AG04450 (cell line): ENCODE data around the gene ADAMTS18. TPM values are rescaled to one million over a fixed set of nuclear protein-coding genes. Genes with fewer than 3 reads are reported as not detected.

Experiments
- CTCF ChIA-PET: fragments of 300-600, 350-600 bp; formaldehyde crosslinking; extraction: SDS; loops from one replicate; lab custom pipeline; 2022; ENCODE audit warnings: antibody characterized with exemption, inconsistent platforms; lab: Charles Lee
- POLR2A ChIA-PET: fragments of 350-600 bp; formaldehyde crosslinking; extraction: SDS; loops from one replicate; lab custom pipeline; 2021; ENCODE audit warnings: antibody characterized with exemption, inconsistent platforms; lab: Yijun Ruan, JAX
- DNase-seq: peaks from one replicate; pipeline ENCODE4 v3.0.0-alpha.2; 2011; ENCODE audit warnings: low read depth, low spot score
- H3K27ac ChIP-seq: one replicate; pipeline ENCODE4 v1.5.1; 2012; ENCODE audit warnings: low read depth, low read length, control low read depth
- H3K27me3 ChIP-seq: one replicate; pipeline ENCODE4 v1.6.0; 2012; ENCODE audit warnings: low read length; ENCODE audit not compliant: control insufficient read depth, insufficient read depth
- H3K4me3 ChIP-seq: 2 replicates; pipeline ENCODE4 v1.5.1; 2011; ENCODE audit warnings: mild to moderate bottlenecking, low read depth, low read length, control low read depth
- H3K9me3 ChIP-seq: 2 replicates; pipeline ENCODE4 v1.5.1; 2012; ENCODE audit warnings: low read length; ENCODE audit not compliant: control insufficient read depth, insufficient read depth
- polyA plus RNA-seq: library from polyadenylated mRNA; depleted of rRNA; stranded (reverse); fragments of >200 nt; gene quantifications from 2 replicates; pipeline ENCODE4 v1.2.3, GENCODE V29; 2011
- TF ChIP-seq, protein P1 (sequence below): IDR thresholded peaks from 2 replicates; pipeline ENCODE4 v1.5.1; 2011; ENCODE audit warnings: low read depth, low read length, control low read depth, inconsistent platforms

Gene ADAMTS18
- polyA plus RNA-seq, 1 experiment, result not detected

DNA sequence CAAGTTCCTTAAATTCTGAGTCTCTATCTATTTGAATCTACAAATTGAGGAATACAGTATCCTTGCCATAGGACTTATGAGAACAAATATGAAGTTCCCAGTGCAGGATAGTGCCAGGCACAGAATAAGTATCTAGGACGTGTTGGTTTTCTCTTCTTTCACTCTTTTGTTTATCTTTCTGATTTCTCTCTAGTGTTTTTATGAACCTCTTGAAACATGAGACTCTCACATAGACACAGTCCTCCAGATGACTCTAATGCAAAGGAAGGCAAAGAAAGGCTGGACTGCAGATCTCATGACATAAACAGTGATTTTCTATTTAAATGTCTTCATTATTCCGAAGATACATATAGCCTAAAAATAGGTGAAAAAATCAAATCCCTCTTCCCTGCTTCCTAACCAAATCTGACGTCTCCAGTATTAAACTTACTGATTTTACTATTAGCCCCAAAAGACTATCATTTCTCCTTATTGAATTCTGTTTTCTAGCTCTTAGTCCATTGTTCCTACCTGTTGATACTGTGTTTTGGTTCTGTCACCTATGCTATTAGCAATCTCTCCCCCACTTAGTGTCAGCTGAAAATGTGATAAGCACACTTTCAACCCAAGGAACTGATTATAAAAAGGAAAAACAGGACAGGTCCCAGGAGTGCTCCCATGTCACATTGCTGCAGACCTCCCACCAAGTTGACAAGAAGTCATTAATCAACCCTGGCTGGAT is 24.9 kb upstream of the ADAMTS18 start:
- POLR2A ChIA-PET, result no interaction called here
- TF ChIP-seq, protein P1, sequence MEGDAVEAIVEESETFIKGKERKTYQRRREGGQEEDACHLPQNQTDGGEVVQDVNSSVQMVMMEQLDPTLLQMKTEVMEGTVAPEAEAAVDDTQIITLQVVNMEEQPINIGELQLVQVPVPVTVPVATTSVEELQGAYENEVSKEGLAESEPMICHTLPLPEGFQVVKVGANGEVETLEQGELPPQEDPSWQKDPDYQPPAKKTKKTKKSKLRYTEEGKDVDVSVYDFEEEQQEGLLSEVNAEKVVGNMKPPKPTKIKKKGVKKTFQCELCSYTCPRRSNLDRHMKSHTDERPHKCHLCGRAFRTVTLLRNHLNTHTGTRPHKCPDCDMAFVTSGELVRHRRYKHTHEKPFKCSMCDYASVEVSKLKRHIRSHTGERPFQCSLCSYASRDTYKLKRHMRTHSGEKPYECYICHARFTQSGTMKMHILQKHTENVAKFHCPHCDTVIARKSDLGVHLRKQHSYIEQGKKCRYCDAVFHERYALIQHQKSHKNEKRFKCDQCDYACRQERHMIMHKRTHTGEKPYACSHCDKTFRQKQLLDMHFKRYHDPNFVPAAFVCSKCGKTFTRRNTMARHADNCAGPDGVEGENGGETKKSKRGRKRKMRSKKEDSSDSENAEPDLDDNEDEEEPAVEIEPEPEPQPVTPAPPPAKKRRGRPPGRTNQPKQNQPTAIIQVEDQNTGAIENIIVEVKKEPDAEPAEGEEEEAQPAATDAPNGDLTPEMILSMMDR, result no peak
- DNase-seq, result no peak
- CTCF ChIA-PET, result interaction anchor here (0.6 kb wide), 1 partner anchor 131 kb away, joined by 11 read pairs; no protein-coding TSS in a partner anchor
- Histone ChIP-seq H3K9me3 (no peaks in the 10 kb centered on the region), H3K27me3 (no peaks in the 10 kb centered on the region), H3K27ac (no peak overlapping the region), H3K4me3 (no peak overlapping the region)

DNA sequence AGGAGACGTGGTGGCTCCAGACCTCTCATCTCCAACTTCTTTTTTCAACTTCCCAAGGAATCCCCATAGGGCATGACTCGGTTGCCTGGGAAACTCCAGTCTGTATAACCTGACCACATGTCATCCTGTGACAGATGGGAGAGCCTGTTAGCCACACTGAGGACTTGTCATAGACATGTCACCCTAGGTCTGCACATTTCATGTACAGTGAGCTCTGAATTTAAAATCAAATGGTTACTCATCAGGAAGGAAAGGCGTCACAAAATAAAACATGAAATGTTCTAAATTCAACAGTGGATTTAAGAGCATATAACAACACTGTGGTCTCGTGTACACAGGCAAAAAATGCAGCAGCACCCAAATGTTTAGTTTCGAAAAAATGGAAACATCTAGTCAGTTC is 22.2 kb upstream of the ADAMTS18 start:
- H3K27me3 ChIP-seq, result no peaks in the 10 kb centered on the region
- H3K4me3 ChIP-seq, result no peak overlapping the region
- H3K9me3 ChIP-seq, result no peaks in the 10 kb centered on the region
- H3K27ac ChIP-seq, result no peak overlapping the region
- ChIA-PET CTCF (no interaction called here), POLR2A (no interaction called here)
- no peak for DNase-seq
- TF ChIP-seq, protein P1, result no peak

DNA sequence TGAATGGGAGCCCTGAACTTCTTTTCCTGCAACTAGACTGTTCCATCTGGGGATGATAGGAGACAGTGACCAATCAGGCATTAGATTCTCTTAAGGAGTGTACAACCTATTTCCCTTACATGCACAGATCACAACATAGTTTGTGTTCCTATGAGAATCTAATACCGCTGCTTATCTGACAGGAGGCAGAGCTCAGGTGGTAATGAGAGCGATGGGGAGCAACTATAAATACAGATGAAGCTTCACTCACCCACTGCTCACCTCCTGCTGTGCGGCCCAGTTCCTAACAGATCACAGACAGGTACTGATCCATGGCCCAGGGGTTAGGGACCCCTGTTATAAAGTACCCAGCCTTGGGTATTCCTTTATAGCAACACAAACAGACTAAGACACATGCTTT is 17.4 kb upstream of the ADAMTS18 start:
- no peak overlapping the region for H3K4me3 ChIP-seq
- no peaks in the 10 kb centered on the region for H3K27me3 ChIP-seq
- no peak overlapping the region for H3K27ac ChIP-seq
- CTCF ChIA-PET, result interaction anchor here (0.6 kb wide), 1 partner anchor 9 kb away, joined by 3 read pairs; no protein-coding TSS in a partner anchor
- DNase-seq, result no peak
- no peaks in the 10 kb centered on the region for H3K9me3 ChIP-seq
- TF ChIP-seq, protein P1, result no peak
- POLR2A ChIA-PET, result no interaction called here

DNA sequence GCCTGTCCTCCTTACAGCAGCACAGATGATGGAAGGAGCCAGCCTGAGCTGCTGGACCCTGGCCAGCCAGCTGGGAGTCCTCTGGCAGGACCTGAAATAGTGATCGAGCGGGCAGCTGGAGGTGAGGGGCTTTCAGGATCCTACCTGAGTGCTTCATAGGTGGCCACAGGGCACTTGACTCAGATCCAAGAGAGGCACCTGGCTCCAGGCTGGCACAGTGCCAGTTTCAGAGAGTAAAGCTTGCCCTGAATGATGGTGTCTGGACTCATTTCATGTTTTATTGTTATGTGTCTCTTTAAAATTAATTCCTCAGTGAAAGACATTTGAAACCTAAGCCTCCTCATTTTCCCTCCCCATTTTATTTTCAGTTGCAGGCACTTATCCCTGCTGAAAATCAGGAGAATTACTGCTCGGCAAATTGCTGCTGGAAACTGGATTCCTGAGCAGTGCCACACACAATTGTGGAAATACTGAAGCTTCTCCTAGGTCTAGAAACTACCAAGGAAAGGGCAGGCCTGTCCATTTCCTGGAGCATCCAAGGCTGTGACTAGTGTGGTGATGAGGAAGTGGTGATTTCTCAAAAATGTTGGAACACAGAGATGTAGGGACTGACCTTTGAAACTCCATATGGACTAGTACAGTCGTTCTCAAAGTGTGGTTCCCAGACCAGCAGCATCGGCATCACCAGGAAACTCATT is 16.1 kb upstream of the ADAMTS18 start:
- TF ChIP-seq, protein P1, result no peak
- no peak for DNase-seq
- ChIA-PET CTCF (interaction anchor here (0.7 kb wide), 1 partner anchor 214 kb away, joined by 3 read pairs; no protein-coding TSS in a partner anchor), POLR2A (no interaction called here)
- H3K9me3 ChIP-seq, result no peaks in the 10 kb centered on the region
- H3K27ac ChIP-seq, result no peak overlapping the region
- no peak overlapping the region for H3K4me3 ChIP-seq
- no peaks in the 10 kb centered on the region for H3K27me3 ChIP-seq

DNA sequence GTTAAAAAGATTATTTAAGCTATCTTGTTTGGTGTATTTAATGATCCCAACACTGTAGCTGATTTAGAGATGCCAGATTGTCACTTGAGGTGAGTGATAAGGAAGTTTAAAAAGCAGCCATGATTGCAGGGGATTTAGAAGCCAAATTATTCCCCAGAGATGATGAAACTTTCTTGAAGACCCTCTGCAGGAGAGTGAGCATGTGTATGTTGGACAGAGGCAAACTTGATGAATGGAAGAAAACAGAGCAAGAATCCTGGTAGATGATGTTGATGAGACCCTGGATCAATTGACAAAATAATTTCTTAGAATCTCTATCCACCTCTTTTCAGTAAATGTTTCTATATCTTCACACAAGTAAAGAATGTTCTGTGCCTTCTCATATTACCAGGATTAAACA is 14.4 kb upstream of the ADAMTS18 start:
- TF ChIP-seq, protein P1, result no peak
- Histone ChIP-seq H3K27ac (no peak overlapping the region), H3K4me3 (no peak overlapping the region), H3K27me3 (no peaks in the 10 kb centered on the region), H3K9me3 (no peaks in the 10 kb centered on the region)
- POLR2A ChIA-PET, result no interaction called here
- CTCF ChIA-PET, result no interaction called here
- DNase-seq, result no peak
